PC-9 (cell line): ENCODE data around the gene ANO9. TPM values are rescaled to one million over a fixed set of nuclear protein-coding genes. Genes with fewer than 3 reads are reported as not detected.

Experiments used
- BruUV-seq: library from RNA; stranded (reverse); fragments of 400-500 nt; replicated peaks from 2 replicates; lab custom pipeline; 2021; lab: Mats Ljungman, UMichigan
- CTCF ChIA-PET: fragments of 300-600 bp; sonication (Branson Sonifier 250); formaldehyde crosslinking; loops from one replicate; lab custom pipeline; 2022; ENCODE audit warnings: antibody characterized with exemption; lab: Charles Lee
- POLR2A ChIA-PET: fragments of 300-600 bp; sonication (Branson Sonifier 250); formaldehyde crosslinking; loops from one replicate; lab custom pipeline; 2022; ENCODE audit warnings: antibody characterized with exemption; ENCODE audit not compliant: unreplicated experiment; lab: Charles Lee
- DNase-seq, 2 experiments: peaks; one replicate each; pipeline versions ENCODE4 v3.0.0 to v3.0.0-alpha.2; 2015 to 2022; ENCODE audit warnings: mixed read lengths in 1 of 2
- H2AFZ ChIP-seq: fragments of 200-600 bp; sonication (generic); 2 replicates; pipeline ENCODE4 v1.8.1; 2017; ENCODE audit warnings: antibody characterized with exemption
- H3F3A ChIP-seq: fragments of 200-600 bp; sonication (generic); 2 replicates; pipeline ENCODE4 v1.8.1; 2017; ENCODE audit warnings: antibody characterized with exemption, mild to moderate bottlenecking, low read depth; ENCODE audit not compliant: insufficient read depth
- H3K27ac ChIP-seq: fragments of 200-600 bp; sonication (generic); 2 replicates; pipeline ENCODE4 v1.6.1; 2016; ENCODE audit warnings: mixed run types
- H3K27me3 ChIP-seq: fragments of 200-600 bp; sonication (generic); 2 replicates; pipeline ENCODE4 v1.6.1; 2016; ENCODE audit warnings: low read depth, mixed run types; ENCODE audit not compliant: insufficient read depth
- H3K36me3 ChIP-seq: fragments of 200-600 bp; sonication (generic); 2 replicates; pipeline ENCODE4 v1.6.1; 2016; ENCODE audit warnings: low read depth, mixed run types
- H3K4me1 ChIP-seq: fragments of 200-600 bp; sonication (generic); replicated peaks from 2 replicates; pipeline ENCODE4 v1.6.1; 2016; ENCODE audit warnings: mixed run types; ENCODE audit not compliant: insufficient read depth
- H3K4me2 ChIP-seq: fragments of 200-600 bp; sonication (generic); 2 replicates; pipeline ENCODE4 v1.6.1; 2017; ENCODE audit warnings: mixed run types
- H3K4me3 ChIP-seq: fragments of 200-600 bp; sonication (generic); 2 replicates; pipeline ENCODE4 v1.6.1; 2016; ENCODE audit warnings: mixed run types
- H3K79me2 ChIP-seq: fragments of 200-600 bp; sonication (generic); 2 replicates; pipeline ENCODE4 v1.6.1; 2017; ENCODE audit warnings: low read depth, mixed run types
- H3K9me2 ChIP-seq: fragments of 200-600 bp; sonication (generic); 2 replicates; pipeline ENCODE4 v1.8.1; 2017; ENCODE audit warnings: mild to moderate bottlenecking; ENCODE audit not compliant: insufficient read depth
- H3K9me3 ChIP-seq: fragments of 200-600 bp; sonication (generic); 2 replicates; pipeline ENCODE4 v1.8.1; 2016; ENCODE audit warnings: low read depth; ENCODE audit not compliant: insufficient read depth
- H4K20me1 ChIP-seq: fragments of 200-600 bp; sonication (generic); 2 replicates; pipeline ENCODE4 v1.8.1; 2017; ENCODE audit not compliant: insufficient read depth
- EZH2 ChIP-seq: fragments of 200-600 bp; sonication (generic); IDR thresholded peaks from 2 replicates; pipeline ENCODE4 v1.8.0; 2017; ENCODE audit warnings: antibody characterized with exemption, low read depth
- intact Hi-C: fragments of 100-400 bp; cut with micrococcal nuclease; formaldehyde crosslinking; loops from one replicate; pipeline ENCODE4 v1.10.0; 2022; ENCODE audit not compliant: unreplicated experiment
- total RNA-seq: library from RNA; stranded (reverse); gene quantifications from 2 replicates; pipeline ENCODE4 v1.2.3, GENCODE V29; 2021
- TF ChIP-seq, protein P1 (sequence below): fragments of 200-600 bp; sonication (generic); conservative IDR thresholded peaks from 2 replicates; pipeline ENCODE4 v1.6.1; 2017; ENCODE audit warnings: mixed run types, antibody characterized with exemption, mild to moderate bottlenecking, moderate library complexity

ANO9 gene
- total RNA-seq, 1 experiment from 2014 or later = 18.1 TPM

DNA sequence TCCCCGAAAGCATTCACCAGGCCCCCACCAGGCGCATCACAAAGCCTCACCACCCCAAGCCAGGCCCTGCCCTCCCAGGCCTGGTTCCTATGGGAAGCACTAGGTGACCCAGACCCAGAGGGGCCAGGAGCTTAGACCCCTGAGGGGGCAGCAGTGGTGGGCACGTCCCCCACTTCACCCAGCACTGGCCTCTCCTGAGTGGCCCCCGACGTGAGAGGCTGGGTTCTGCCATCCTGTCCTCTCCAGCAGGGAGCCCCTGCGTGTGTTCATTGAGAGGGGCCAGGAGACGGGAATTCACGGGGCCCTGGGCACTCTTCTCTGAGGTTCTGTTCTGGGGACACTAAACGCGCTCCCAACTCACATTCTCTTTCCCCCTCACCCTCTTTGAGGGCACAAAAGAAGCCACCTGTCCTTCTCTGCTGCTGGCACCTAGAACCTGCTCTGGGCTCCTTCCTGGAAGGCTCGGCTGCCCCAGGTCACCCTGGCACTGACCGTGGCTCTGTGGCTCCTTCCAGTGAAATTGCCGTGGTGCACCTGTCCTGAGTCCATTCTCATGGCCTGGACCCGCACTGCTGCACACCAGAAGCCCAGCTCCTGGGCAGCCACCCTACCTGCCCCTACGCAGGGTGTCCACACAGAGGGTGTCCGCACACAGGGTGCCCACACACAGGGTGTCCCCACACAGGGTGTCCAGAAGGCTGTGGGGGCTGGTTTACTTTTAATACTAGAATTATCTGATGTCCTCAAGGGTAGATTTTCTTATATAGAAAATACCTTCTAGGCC is 20.5 kb upstream of the ANO9 start:
- intact Hi-C loops = loop anchor here (5.0 kb wide), 1 partner anchor 255 kb away; the partner anchor contains the start of genes BET1L and RIC8A
- no peak overlapping the region for H3K27ac ChIP-seq
- POLR2A ChIA-PET = no interaction called here

DNA sequence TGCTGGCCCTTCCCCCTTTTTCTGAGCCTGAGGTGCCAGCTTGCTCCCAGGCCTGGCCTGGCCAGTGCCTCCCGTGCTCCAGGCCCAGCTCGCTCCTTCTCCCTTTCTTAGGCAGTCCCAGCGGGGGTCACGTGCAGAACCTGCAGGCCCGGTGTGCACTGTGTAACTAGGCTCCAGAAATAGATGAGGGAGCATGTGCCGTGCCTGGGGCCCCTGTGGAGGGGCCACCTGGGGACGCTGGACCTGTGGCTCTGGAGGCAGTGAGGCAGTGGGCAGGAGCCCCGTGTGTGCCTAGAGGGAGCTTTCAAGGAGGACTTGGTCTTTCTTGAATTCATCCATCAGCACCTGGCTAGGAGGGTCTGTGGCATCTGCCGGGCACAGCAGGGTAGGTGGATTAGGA is 19.8 kb upstream of the ANO9 start:
- Histone ChIP-seq H3K4me2 (no peak overlapping the region), H3K36me3 (no peaks in the 10 kb centered on the region), H3K4me3 (no peak overlapping the region)

More for the DNA sequence above, 20.5 kb upstream of the ANO9 start:
- Histone ChIP-seq H3K4me2 (no peak overlapping the region), H3K4me1 (peaks cover 20% of the 10 kb centered on the region), H3K9me3 (no peaks in the 10 kb centered on the region), H3K9me2 (no peaks in the 10 kb centered on the region), H3K79me2 (0 out of 2 replicates have a peak, but pooled peaks cover 3% of the 10 kb centered on the region), H3K36me3 (no peaks in the 10 kb centered on the region), H3K27me3 (no peaks in the 10 kb centered on the region), H2AFZ (no peak overlapping the region), H3F3A (peaks cover 4% of the 10 kb centered on the region; the same call in 1 of the 2 replicates), H4K20me1 (no peaks in the 10 kb centered on the region), H3K4me3 (no peak overlapping the region)
- DNase-seq = no peak
- CTCF ChIA-PET = interaction anchor here (0.6 kb wide), 1 partner anchor 15 kb away, joined by 3 read pairs; no protein-coding TSS in a partner anchor
- no TSS peak for BruUV-seq
- TF ChIP-seq, protein P1, sequence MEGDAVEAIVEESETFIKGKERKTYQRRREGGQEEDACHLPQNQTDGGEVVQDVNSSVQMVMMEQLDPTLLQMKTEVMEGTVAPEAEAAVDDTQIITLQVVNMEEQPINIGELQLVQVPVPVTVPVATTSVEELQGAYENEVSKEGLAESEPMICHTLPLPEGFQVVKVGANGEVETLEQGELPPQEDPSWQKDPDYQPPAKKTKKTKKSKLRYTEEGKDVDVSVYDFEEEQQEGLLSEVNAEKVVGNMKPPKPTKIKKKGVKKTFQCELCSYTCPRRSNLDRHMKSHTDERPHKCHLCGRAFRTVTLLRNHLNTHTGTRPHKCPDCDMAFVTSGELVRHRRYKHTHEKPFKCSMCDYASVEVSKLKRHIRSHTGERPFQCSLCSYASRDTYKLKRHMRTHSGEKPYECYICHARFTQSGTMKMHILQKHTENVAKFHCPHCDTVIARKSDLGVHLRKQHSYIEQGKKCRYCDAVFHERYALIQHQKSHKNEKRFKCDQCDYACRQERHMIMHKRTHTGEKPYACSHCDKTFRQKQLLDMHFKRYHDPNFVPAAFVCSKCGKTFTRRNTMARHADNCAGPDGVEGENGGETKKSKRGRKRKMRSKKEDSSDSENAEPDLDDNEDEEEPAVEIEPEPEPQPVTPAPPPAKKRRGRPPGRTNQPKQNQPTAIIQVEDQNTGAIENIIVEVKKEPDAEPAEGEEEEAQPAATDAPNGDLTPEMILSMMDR = no peak
- TF ChIP-seq EZH2 = no peak

More for the DNA sequence above, 19.8 kb upstream of the ANO9 start:
- DNase-seq = no peak
- H3K4me1 ChIP-seq = peaks cover 15% of the 10 kb centered on the region
- H2AFZ ChIP-seq = no peak overlapping the region
- no peaks in the 10 kb centered on the region for H3K27me3 ChIP-seq
- TF ChIP-seq, protein P1 = no peak
- TF ChIP-seq EZH2 = no peak
- intact Hi-C loops = loop anchor here (5.0 kb wide), 1 partner anchor 254 kb away; the partner anchor contains the start of genes BET1L and RIC8A
- ChIA-PET POLR2A (no interaction called here), CTCF (no interaction called here)
- H3K27ac ChIP-seq = no peak overlapping the region
- no peaks in the 10 kb centered on the region for H3K9me2 ChIP-seq
- no peaks in the 10 kb centered on the region for H3K9me3 ChIP-seq
- no peaks in the 10 kb centered on the region for H4K20me1 ChIP-seq
- H3K79me2 ChIP-seq = no peaks in the 10 kb centered on the region
- no TSS peak for BruUV-seq
- H3F3A ChIP-seq = peaks cover 4% of the 10 kb centered on the region; the same call in 1 of the 2 replicates
